Tibial artery (tissue), 4 donors: Measurements from ENCODE around the gene DNAH17.

Experiments used
- DNase-seq, 2 donors: peaks; one replicate each; pipeline ENCODE4 v3.0.0-alpha.2; 2019
- H3K27ac ChIP-seq, 2 donors: fragments of 200-600 bp; sonication (generic) in 1 of 2; 1 replicate in 1 of 2; 2 replicates in 1 of 2; pipeline ENCODE4 v1.5.1; 2018 to 2019; ENCODE audit warnings: mild to moderate bottlenecking in 1 of 2
- H3K27me3 ChIP-seq, 2 donors: fragments of 200-600 bp; sonication (generic) in 1 of 2; one replicate each; pipeline versions ENCODE4 v1.5.1 to v1.6.0; 2016 to 2019
- H3K36me3 ChIP-seq, 3 donors: fragments of 200-600 bp; sonication (generic) in 2 of 3; one replicate each; pipeline ENCODE4 v1.5.1; 2016 to 2019; ENCODE audit warnings: mild to moderate bottlenecking in 2 of 3
- H3K4me1 ChIP-seq, 4 donors: fragments of 200-600 bp; sonication (generic) in 2 of 4; 1 replicate in 3 of 4; 2 replicates in 1 of 4; pipeline ENCODE4 v1.5.1; 2016 to 2019
- H3K4me3 ChIP-seq, 2 donors: fragments of 200-600 bp; sonication (generic) in 1 of 2; 1 replicate in 1 of 2; 2 replicates in 1 of 2; pipeline ENCODE4 v1.5.1; 2018 to 2019; ENCODE audit warnings: mild to moderate bottlenecking in 2 of 2
- H3K9me3 ChIP-seq, 3 donors: fragments of 200-600 bp; sonication (generic) in 1 of 3; one replicate each; pipeline ENCODE4 v1.5.1; 2016 to 2019
- intact Hi-C: fragments of 100-400 bp; cut with DNase I; formaldehyde crosslinking; loops from one replicate; pipeline ENCODE4 v1.15.0; 2023; ENCODE audit warnings: low total_unique reads
- TF ChIP-seq, protein P1 (sequence below), 2 experiments: fragments of 200-600 bp in 1 of 2; fragments of 450-650 bp in 1 of 2; IDR thresholded peaks; one replicate each; pipeline ENCODE4 v1.5.1; 2017 to 2019; ENCODE audit warnings: antibody characterized with exemption in 2 of 2, mild to moderate bottlenecking in 1 of 2, moderate library complexity in 1 of 2

DNAH17 gene

DNA sequence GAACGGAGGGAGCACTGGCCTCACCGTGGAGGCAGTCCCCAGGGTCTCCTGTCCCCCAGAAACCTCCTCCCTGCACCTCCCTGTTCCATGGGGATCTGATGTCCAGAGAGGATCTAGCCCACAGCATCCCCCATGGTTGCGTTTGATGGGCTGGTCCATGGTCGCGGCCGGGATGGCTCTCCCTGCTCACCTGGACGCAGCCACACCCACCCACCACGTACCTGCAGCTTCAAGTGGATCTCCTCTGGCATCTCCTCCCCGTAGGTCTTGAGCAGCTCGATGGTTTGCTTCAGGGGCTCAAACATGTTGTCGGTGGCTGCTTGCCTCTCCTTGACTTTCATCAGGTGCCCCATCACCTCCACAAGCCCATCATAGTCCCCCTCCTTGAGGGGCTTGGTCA, 47.9 kb downstream of the DNAH17 start:
- intact Hi-C loops, result no loop called here

DNA sequence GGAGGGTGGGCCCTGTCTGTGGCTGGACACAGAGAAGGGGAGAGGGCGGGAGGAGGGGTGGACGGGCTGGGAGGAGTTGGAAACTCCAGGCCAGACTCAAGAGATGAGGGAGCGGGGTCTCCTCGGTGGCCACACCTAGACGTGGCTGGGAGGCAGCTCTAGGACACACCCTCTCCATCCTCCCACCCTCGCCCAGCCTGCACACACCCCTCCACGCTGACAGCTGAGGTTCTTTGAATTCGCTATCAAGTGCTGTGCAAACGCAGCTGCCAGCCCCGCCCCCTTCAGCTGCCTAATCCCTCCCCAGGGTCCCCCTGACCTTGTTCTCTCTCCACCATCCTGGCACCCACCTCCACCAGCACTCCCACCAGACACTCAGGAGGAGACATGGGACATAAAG, 48.7 kb downstream of the DNAH17 start:
- TF ChIP-seq, protein P1, sequence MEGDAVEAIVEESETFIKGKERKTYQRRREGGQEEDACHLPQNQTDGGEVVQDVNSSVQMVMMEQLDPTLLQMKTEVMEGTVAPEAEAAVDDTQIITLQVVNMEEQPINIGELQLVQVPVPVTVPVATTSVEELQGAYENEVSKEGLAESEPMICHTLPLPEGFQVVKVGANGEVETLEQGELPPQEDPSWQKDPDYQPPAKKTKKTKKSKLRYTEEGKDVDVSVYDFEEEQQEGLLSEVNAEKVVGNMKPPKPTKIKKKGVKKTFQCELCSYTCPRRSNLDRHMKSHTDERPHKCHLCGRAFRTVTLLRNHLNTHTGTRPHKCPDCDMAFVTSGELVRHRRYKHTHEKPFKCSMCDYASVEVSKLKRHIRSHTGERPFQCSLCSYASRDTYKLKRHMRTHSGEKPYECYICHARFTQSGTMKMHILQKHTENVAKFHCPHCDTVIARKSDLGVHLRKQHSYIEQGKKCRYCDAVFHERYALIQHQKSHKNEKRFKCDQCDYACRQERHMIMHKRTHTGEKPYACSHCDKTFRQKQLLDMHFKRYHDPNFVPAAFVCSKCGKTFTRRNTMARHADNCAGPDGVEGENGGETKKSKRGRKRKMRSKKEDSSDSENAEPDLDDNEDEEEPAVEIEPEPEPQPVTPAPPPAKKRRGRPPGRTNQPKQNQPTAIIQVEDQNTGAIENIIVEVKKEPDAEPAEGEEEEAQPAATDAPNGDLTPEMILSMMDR (IDR thresholded peaks at IDR 0.05), result no peak

More for the DNA sequence above, 47.9 kb downstream of the DNAH17 start:
- TF ChIP-seq, protein P1 (IDR thresholded peaks at IDR 0.05), result no peak
- Histone ChIP-seq H3K27me3 (no peaks in the 10 kb centered on the region), H3K27ac (no peak overlapping the region), H3K9me3 (no peaks in the 10 kb centered on the region), H3K4me3 (no peak overlapping the region), H3K36me3 (no peaks in the 10 kb centered on the region), H3K4me1 (no peaks in the 10 kb centered on the region)
- no peak for DNase-seq

DNA sequence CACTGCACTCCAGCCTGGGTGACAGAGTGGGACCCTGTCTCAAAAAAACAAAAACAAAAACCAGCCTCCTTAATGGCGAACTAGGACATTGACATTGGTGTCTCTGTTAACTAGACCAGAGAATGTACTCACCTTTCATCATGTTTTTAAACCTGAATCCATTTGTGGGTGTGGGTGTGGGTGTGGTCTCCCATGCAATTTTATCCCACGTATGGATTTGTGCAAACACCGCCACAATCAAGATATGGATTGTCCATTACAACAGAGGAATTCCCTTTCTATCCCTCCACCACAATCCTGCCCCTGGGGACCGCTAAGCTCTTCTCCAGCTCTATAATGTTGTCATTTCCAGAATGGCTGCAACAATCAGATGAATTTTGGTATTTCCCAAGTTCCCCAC, 49.9 kb downstream of the DNAH17 start:
- Histone ChIP-seq H3K9me3 (no peaks in the 10 kb centered on the region), H3K36me3 (no peaks in the 10 kb centered on the region), H3K27me3 (no peaks in the 10 kb centered on the region), H3K27ac (no peak overlapping the region), H3K4me3 (no peak overlapping the region), H3K4me1 (no peaks in the 10 kb centered on the region)
- intact Hi-C loops, result no loop called here
- TF ChIP-seq, protein P1 (IDR thresholded peaks at IDR 0.05), result no peak
- DNase-seq, result no peak

More for the DNA sequence above, 48.7 kb downstream of the DNAH17 start:
- intact Hi-C loops, result no loop called here
- H3K36me3 ChIP-seq, result no peaks in the 10 kb centered on the region
- no peaks in the 10 kb centered on the region for H3K9me3 ChIP-seq
- no peaks in the 10 kb centered on the region for H3K4me1 ChIP-seq
- H3K27ac ChIP-seq, result no peak overlapping the region
- H3K27me3 ChIP-seq, result no peaks in the 10 kb centered on the region
- H3K4me3 ChIP-seq, result no peak overlapping the region
- DNase-seq, result no peak

DNA sequence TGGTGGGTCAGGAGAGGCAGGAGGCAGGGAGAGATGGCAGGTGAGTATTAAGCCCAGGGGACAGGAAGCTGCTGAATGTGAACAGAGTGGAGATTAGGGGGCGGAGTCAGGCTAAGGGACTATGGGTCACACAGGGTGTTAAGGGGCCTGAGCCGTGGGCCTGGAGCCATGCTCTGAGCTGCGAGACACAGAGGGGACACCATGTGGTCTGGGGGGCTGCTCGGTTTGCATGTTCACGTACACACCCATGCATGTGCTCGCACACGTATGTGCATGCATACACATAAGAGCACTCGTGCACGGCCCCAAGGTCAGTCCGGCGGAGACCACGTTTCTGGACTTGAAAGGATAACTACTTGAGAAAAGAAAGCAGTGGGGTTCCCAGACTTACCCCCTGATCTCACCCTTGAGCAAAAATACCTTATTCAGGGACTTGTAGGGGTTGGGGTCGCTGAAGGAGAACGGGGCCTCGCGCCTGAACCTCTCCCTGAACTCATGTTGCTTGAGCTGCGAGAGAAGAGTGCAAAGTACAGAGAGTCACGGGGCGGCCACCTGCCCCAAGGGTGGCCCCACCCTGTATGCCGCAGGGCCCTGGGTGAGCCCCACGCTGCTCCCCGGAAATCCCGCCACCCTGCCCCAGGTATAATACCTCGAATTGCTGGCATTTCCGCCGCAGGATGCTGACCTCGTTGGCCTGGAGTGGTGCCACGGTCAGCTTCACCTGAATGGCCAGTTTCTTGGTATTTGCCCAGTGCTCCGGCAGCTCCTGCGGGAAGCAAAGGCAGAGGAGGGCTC, 50.8 kb downstream of the DNAH17 start:
- TF ChIP-seq, protein P1 (IDR thresholded peaks at IDR 0.05), result no peak
- Histone ChIP-seq H3K27ac (no peak overlapping the region), H3K4me3 (no peak overlapping the region), H3K36me3 (no peaks in the 10 kb centered on the region), H3K27me3 (no peaks in the 10 kb centered on the region), H3K9me3 (no peaks in the 10 kb centered on the region), H3K4me1 (no peaks in the 10 kb centered on the region)
- intact Hi-C loops, result no loop called here
- no peak for DNase-seq

DNA sequence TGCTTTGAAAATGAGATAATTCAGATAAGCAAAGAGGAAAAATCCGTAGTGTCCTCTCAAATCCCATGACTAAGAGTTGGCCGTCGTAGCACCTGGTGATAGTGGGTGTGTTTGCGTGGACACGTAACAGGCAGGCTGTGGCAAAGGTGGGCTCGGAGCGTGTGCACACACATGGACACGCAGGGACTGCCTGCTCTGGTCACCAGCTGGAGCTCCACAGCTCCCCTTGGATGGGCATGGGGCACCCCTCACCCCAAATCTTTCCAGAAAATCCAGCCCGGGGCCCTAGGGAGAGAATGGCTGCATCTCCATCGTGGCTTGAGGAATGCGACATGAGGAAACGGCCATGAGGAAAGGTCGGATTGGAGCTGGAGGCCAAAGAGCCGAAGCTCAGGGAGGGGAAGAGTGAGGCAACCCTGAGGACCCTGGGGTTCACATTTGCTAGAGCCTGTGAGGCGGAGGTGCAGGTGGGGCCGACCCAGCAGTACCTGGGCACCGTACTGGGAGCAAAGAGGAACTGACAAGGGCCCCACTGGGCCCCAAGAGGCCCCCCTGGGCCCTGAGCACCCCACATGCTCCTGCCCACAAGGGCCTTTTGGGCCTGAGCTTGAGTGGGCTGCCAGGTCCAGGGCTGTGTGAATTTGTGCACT, 51.6 kb downstream of the DNAH17 start:
- no peaks in the 10 kb centered on the region for H3K9me3 ChIP-seq
- no peak overlapping the region for H3K4me3 ChIP-seq
- TF ChIP-seq, protein P1 (IDR thresholded peaks at IDR 0.05), result no peak
- no peaks in the 10 kb centered on the region for H3K27me3 ChIP-seq
- intact Hi-C loops, result no loop called here
- no peaks in the 10 kb centered on the region for H3K4me1 ChIP-seq
- H3K36me3 ChIP-seq, result no peaks in the 10 kb centered on the region
- no peak for DNase-seq
- no peak overlapping the region for H3K27ac ChIP-seq
